22Rv1 (cell line): ENCODE data around the gene RIT2.

ENCODE experiments used
- CTCF ChIP-seq: fragments of 450-650 bp; IDR thresholded peaks from 2 replicates; pipeline ENCODE4 v1.5.1; 2017; ENCODE audit warnings: mild to moderate bottlenecking
- ZFX ChIP-seq: fragments of 450-650 bp; IDR thresholded peaks from 2 replicates; pipeline ENCODE4 v1.6.1; 2017; ENCODE audit warnings: antibody characterized with exemption, borderline replicate concordance

- no peak for TF ChIP-seq CTCF
- TF ChIP-seq ZFX, result no peak
These were observed 194.2 kb downstream of the RIT2 start for GRCh38 chr18:42921226-42921737.
